SK-N-MC (cell line): ENCODE data around the gene NUDT9.

ENCODE experiments used
- EZH2 ChIP-seq: fragments of 200-600 bp; sonication (generic); IDR thresholded peaks from one replicate; pipeline ENCODE4 v1.6.1; 2017; ENCODE audit warnings: antibody characterized with exemption
- FOXP2 ChIP-seq: optimal IDR thresholded peaks from 2 replicates; pipeline ENCODE3; 2011; ENCODE audit warnings: mild to moderate bottlenecking, moderate library complexity; ENCODE audit not compliant: insufficient read depth; ENCODE audit errors: extremely low read length, control extremely low read depth
- POLR2AphosphoS5 ChIP-seq: IDR thresholded peaks from 2 replicates; pipeline ENCODE4 v1.6.1; 2012; ENCODE audit warnings: mild to moderate bottlenecking, low read depth, low read length, borderline replicate concordance

GRCh38 chr4:87425711-87426110 is 3.3 kb downstream of the NUDT9 start:
- TF ChIP-seq EZH2: no peak
- TF ChIP-seq POLR2AphosphoS5: no peak
- TF ChIP-seq FOXP2: no peak
